HG03097 (cell line): ENCODE data around the gene AFAP1.

Source experiments
- ATAC-seq: cut with Tn5 transposase; IDR thresholded peaks from one replicate; pipeline ENCODE4 v1.9.1; 2021; ENCODE audit not compliant: unreplicated experiment, low FRiP score

Gene AFAP1

DNA sequence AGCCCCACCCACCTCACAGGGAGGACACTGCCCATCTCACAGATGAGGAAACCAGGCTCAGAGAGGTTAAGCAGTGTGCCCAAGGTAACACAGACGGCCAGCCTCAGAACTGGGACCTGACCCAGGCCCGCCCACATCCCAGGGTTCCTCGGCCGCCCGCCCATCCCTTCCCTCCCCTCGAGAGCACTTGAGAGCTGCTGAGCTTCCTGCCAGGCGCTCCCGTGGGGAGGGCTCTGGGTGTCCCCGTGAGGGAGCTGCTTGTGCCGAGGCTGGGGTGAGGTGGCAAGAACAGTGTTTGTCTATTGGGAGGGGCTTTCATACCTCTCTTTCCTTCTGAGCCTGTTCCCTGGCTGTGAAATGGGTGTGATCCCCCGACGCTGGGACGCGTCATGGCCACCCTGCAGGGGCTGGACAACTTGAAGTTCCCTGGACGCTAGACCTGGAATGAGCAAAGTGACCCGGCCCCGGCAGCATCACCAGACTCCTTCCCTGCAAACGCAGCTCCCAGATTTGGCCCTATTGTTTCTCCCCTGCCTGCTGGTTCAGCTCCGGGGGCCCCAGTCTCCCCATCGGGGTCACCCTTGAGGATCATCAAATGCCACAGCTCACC lies 204.9 kb downstream of the AFAP1 start:
- no peak for ATAC-seq

DNA sequence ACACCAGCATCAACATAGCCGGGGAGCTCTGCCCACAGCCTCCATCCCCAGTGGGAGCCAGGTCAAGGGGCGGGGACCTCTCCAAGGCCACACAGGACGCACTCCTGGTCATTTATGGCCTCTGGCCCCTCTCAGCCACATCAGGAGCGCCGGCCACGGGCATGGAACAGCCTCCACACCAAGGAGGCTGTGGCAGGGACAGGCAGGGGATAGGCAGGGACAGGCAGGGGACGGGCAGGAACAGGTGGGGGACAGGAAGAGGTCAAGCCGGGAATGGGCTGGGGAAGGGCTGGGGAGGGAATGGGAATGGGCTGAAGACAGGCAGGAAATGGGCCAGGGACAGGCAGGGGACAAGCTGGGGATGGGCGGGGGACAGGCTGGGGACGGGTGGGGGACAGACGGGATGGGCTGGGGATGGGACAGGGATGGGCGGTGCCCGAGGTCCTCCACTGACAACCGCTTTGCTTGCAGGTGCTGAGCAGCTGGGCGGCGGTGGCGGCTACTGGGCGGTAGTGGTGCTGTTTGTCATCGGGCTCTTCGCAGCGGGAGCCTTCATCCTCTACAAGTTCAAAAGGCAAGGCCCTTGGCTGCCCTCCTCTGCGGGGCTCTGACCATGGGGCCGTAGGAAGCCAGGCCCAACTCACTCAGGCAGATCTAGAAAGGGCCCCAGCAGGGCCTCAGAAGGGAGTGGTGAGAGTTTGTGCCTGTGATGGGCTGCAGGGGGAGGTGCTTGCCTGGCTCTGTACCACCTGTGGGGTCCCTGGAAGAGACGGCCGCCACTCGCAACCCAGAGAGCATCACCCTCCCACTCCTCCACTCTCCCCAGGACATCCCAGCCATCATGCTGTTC lies 205.6 kb downstream of the AFAP1 start:
- ATAC-seq, result no peak

DNA sequence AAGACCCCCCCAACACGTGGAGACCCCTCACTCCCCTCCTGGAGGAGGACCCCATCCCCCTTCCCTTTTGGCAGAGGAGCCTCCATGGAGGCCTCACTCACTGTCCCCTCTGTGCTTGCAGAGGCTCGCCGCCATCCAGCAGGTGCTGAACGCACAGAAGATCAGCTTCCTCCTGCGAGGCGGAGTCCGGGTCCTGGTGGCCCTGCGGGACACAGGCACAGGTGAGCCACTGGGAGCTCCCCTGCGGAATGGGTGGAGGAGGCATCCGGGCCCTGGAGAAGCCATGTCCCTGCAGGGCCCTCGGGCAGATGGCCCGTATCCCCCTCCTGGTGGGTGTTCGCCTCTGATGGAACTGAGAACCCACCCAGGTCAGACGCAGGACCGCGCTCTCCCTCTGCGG lies 206.5 kb downstream of the AFAP1 start:
- no peak for ATAC-seq

DNA sequence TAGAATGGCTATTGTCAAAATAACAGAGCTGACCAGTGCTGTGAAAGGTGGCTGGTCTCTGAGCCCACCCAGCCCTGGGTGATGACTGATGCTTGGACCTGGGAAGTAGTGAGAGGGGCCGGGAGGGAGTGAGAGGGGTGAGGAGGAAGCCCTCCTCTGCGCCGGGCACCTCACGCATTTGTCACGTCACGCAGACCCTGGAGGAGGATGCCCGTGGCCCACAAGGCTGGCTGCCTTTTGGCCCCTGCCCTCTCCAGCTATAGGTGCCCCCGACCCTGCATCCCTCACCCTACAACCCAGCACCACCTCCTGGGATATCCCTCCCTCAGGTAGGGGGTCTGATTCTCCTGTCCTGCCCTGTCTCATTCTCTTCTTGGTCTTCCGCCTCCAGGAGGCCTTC lies 207.4 kb downstream of the AFAP1 start:
- no peak for ATAC-seq

DNA sequence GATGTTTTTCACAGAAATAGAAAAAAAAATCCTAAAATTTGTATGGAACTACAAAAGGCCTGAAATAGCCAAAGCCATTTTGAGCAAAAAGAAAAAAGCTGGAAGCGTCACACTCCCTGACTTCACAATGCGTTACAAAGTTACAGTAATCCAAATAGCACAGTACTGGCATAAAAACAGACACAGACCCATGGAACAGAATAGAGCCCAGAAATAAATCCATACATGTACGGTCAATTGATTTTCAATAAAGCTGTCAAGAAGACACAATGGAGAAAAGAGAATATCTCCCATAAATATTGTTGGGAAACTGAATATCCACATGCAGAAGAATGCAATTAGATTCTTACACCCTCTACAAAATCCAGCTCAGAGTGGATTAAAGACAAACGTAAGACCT lies 208.2 kb downstream of the AFAP1 start:
- ATAC-seq, result no peak

DNA sequence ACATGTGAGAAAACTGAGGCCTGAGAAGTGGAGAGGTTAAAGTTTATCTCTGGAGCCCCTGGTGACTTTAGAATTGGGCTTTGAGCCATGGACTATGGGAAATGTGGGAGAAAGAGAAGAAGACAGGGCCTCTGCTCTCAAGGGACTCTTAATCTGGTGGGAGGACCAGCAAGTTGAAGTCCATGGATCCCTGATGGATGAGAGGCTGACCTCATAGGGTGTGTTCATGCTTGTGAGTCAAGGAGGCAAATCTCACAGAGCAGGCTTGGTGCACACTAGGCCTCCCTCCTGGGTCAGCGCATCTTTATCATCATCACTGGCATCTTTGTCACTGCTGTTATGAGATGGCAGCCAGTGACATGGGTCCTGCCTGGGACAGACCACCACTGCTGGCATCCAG lies 211.9 kb downstream of the AFAP1 start:
- no peak for ATAC-seq

DNA sequence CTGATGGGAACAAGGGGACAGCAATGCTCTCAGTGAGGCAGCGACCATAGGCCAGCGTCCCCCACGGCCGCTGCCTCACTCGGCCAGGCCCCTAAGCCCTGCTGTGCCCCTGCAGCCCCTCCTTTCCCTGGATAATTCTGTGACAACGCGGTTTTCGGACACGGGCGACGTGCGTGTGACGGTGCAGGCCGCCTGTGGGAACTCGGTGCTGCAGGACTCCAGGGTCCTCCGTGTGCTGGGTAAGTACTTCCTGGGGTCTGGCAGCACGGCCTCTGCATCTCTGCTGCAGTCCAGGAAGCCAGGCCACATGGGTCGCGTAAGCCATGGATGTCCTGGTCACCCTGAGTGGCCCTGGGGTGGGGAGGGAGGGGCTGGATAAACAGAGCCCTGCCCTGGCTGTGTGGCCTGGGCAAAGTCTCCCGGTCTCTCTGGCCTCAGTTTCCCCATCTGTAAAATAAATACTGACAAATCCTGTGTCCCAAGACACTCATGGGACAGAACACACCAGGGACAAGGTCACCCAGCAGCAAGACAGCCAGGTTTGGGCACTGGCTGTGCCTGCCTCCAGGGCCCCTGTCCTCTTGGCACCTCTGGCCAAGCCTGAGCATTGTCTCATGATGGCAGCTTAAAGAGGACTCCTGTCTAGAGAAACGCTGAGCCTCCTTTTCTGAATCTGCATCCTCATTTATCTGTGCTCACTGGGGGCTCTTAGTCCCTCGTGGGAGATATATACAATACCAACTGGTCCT lies 212.8 kb downstream of the AFAP1 start:
- ATAC-seq, result no peak

DNA sequence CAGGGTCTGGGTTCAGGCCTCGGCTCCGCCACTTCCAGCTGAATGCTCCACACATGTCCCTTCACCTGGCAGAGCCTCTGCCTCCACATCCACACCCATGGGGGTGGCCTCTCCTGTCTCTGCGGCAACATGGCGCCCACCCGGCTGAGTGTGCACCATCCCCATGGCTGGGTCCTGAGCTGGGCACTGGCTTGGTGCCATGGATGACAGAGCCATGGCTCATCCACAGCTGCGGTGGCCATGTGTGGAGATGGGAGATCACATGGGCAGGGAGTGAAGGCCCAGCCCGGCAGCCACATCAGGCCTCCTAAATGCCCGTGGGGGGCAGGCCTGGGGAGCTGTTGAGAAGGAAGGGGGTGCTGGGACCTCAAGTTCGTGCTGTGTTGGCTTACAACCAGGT lies 213.7 kb downstream of the AFAP1 start:
- no peak for ATAC-seq

DNA sequence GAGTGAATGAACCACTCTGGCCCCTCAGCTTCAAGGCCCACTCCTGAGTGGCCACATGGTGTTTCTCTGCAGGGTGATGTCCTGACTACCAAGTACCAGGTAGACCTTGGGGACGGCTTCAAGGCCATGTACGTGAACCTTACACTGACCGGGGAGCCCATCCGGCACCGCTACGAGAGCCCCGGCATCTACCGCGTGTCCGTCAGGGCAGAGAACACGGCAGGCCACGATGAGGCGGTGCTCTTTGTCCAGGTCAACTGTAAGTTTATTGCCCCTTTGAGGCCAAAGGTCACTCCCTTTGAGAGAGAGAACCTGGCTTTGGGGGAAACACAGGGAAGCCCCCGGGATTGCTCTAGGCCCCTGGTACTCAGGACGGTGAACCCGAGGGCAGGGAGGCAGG lies 216.0 kb downstream of the AFAP1 start:
- ATAC-seq, result no peak

DNA sequence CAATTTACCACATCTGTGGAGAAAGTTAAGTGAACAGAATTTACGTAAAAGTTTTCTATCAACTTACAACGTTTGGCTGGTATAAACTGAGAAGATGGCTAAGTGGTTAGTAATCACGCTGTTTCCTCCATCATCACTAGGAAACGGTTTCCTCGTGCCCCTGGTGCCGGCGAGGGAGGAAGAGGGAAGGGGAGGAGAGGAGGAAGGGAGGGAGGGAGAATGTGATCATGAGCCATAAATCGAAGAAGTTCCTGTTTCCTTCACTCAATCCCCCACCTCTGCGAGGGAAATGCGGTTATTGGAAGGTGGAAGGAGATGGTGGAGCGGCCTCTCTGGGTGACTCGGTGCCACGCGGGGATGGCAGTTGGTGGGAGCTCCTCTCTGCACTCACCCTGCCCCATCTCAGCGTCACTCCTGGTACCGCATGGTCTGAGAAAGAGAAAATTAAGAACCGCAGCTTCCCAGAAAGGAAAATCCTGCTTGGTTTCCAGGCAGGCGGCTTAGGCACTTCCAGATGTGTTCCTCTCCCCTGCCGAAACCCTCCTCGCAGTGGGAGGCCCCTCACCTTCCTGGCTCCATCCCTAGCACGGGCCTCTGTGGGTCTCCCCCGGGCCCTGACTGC lies 216.8 kb downstream of the AFAP1 start:
- no peak for ATAC-seq

DNA sequence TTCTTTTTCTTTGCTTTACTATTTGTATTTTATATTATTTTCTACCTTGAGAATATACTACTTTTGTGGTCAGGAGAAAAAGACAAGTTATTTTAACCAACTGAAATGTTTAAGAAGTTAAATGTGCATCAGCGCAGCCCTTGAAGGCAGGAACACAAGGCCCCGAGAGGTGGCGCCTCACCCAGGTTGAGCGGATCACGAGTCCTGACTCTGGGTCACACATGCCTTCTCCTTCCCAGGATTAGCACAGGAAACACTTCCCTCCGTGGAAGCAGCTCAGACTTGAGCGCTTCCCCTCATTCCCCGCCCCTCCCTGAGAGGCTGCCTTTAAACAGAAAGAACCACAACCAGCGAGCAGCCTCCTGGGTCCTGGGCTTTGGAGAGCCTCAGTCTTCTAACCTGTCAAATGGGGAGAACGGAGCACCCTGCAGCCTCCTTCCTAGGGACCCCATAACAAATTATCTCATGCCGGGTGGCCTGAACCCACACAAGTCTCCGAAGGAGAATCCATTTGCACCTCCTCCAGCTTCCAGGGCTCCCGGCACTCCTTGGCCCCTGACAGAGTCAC lies 217.6 kb downstream of the AFAP1 start:
- ATAC-seq, result no peak

DNA sequence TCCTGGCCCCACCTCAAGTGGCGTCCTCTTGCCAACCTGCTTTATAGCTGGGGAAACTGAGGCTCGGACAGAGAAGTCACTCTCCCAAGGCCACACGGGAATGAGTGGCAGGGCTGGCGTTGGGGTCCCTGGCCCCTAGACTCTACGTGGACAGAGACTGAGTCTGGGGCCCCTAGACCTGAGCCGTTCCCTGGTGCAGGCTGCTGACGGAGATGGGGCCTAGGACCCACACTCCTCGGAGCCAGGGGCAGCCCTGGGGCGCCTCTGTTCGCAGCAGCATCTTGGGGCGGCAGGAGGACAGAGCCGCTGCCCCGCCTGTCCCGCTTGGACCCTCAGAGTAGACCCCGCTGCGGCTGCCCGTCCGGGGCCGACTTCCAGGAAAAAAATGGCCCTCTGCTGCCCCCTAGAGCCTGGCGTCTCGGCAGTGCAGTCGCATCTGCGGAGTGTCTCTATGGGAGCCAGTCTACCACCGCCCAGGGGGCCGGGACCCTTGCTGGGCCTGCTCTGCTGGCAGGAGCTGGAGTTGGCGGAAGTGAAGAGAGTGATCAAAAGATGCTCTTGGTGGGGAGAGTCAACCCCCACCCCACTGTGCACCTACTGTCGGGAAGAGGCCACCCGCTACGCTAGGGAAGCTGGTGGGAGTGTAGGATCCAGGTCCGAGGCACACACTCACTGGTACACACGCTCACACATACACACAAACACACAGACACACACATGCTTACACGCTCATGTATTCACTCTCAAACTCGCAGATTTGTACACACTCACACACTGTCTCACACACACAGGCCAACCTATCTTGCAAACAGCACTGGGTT lies 220.1 kb downstream of the AFAP1 start:
- no peak for ATAC-seq

DNA sequence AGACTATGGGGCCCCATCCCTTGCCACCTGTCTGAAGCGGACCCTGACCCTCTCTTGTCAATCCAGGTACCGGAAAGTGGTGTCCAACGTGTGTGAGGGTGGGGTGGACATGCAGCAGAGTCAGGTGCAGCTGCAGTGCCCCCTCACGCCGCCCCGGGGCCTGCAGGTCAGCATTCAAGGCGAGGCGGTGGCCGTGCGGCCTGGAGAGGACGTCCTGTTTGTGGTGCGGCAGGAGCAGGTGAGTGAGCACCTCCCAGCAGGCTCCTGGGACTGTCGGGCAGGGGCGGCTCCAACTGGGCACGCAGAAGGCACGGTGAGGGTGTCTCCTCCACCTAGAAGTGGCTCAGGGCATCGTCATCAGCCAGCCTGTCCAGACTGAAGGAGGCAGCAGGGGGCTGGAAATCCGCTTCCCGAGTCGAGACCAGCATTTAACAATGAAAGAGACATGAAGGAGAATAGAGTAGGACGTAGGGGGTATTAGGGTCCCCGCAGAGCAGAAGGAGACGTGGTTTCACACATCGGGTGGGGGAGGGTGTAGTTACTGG lies 221.6 kb downstream of the AFAP1 start:
- no peak for ATAC-seq

DNA sequence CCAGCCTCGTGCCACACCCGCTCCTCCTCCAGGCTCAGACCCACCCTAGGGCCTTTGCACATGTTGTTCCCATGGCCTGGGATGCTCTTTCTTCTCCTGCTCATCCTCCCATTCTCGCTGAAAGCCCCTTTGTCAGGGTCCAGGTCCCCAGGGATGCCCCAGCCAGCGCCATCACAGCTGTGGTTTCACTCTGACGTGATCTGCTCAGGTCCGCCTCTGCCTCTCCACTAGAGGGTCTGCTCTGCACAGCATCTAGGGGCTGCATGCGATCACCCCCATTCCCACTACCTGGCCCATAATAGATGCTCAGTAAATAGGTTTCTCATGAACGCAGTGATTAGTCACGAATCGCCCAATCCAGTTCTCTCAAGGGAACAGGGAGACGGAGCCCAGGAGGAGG lies 222.5 kb downstream of the AFAP1 start:
- no peak for ATAC-seq

DNA sequence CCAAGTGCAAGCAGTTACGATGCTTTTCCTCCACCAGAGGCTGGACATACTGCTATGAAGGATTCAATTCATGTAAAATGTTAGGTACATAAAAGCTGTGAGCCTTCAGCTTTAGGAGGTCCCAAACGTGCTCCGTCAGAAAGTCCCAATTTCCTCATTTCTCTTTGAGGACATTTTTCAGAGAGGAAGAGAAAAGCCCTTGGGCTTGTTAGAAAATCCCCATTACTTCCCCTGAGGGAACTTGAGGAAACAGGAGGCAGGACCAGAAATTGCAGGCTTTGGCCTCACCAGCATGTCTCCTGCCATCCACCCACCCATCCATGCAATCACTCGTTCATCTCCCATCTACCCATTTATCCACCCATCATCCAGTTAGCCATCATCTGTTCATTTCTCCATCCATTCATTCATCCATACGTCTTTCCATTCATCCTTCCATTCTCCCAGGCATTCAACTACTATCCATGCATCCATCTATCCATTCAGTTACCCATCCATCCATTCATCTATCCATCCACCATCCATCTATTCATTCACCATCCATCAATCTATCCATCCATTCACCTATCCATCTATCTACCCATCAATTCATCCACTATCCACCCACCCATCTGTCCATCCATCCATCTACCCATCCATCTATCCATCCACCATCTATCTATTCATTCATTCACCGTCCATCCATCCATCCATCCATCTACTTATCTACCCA lies 223.5 kb downstream of the AFAP1 start:
- no peak for ATAC-seq

DNA sequence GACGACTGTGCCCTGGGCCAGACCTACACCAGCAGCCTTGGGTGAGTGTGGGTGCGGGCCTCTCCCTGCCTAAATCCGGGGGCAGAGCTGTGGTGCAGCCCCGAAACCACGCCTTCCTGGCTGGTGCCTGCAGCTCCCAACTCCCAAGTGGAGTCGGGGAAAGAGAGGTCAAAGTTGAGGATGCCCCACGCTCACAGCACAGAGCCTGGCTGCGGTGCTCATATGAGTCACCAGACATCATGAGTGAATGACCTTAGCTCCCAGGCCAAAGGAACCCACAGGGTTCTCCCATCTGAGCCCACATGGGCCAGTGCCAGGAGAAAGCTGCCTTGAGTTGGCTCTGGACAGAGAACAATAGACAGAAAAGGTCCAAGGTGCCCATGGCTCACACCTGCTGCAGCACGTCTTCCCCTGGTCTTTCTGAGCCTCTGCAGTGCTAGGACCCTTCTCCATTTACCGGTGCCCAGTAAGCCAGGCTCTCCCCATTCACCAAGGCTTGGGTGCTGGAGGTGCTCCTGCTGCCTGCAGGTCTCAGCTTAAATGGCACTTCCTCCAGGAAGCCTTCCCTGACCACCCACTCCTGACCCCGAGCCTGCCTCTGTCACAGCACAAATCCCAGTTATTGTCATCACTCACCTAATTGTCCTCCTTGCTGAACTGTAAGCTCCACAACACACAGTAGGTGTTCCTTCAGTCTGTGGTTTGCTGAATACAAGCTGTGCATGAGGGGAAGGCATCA lies 224.2 kb downstream of the AFAP1 start:
- no peak for ATAC-seq

DNA sequence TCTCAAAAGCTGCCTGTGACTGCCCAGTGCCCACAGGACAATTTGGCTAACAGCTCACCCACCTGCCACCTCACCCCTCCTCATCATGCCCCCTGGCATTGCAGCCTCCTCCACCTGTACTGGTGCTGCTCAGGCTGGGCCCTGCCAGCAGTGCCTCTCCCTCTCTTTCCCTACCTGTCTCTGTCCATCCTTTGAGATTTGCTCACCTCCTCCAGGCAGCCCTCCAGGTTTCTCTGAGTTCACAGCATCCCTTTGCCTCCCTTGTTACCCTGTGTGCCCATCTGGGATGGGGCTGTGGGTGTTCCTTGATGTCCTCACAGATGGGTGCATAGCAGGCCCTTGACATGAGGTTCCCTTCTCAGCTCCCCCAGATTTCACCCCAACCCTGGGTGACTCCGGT lies 224.9 kb downstream of the AFAP1 start:
- ATAC-seq, result no peak

DNA sequence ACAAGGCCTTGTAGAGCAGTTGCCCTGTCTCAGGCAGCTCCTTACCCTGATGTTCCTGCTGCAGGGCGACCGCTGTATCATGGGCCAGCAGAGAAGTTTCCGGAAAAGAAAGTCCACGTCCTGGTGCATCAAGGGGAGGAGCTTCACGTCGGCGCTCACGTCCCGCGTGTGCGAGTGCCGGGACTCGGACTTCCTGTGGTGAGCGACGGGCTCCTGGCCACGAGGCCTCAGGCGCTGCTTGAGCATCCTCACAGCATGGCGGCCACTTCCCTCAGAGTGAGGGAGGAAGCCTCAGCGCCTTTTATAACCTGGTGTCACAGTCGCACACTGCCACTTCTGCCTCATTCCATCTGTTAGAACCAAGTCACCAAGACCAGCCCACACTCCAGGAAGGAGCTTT lies 225.5 kb downstream of the AFAP1 start:
- ATAC-seq, result no peak

DNA sequence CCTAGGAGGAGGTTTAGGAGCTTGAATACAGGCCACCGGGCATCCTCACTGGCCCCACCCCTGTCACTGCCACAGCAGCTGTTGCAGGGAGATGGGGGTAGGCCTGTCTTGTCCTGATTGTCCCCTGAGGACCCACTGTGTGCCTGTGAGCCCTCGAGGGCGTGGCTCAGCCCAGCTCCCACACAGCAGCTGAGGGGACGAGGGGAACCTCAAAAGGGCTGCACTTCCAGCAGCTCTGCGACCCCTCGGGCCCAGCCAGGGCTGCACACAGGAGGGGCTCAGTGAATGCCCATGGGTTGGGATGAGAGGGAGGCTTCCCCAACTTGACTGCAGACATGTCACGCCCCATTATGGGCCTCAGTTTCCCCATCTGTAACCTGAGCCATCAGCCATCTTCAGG lies 225.9 kb downstream of the AFAP1 start:
- ATAC-seq, result no peak
